Measurements from ENCODE around the gene WWTR1.

The WWTR1 gene

GRCh38 chr3:149582395-149582794 is 75.4 kb downstream of the WWTR1 start:
- H3K4me1 ChIP-seq (ENCODE audit: control insufficient read depth, insufficient read depth, low read length), result peaks cover 17% of the 10 kb centered on the region

DNA sequence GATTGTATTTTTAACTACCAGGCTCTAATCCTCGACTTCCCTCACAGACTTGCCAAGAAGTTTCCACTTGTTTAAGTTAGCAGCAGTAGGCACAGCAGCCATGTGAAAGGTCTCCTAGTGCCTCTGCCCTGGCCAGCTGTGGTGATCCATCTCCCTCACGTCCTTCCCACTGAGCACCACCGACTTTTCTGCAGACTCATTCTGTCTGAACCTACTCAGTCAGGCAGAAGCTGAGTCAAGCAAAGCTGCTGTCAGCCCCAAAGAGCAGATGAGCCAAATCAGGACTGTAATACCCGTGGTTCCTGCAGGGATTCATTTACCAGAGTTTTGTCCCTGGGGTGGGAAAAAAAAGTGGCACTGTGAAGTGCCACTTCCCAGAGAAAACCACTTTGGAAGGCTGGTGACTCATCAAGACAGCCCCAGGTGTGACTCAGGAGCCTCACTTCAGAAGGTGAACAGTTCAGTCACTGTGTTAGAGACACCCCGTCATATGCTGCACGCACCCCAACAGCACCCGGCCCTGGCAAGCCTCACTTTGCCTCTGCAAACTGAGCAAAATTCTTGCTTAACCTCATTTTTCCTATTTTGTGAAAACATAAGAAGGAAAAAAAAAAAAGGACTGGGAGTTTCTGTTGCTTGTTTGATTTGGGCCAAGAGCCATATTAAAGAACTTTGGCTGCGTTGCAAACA is 76.0 kb downstream of the WWTR1 start:
- no peaks in the 10 kb centered on the region for H3K27me3 ChIP-seq (ENCODE audit: control insufficient read depth, insufficient read depth, low read length)
- peaks cover 21% of the 10 kb centered on the region for H3K4me1 ChIP-seq (ENCODE audit: control insufficient read depth, insufficient read depth, low read length)
- H3K9me3 ChIP-seq (ENCODE audit: control insufficient read depth, insufficient read depth, low read length), result no peaks in the 10 kb centered on the region
- H3K36me3 ChIP-seq (ENCODE audit: control insufficient read depth, insufficient read depth, low read length), result no peaks in the 10 kb centered on the region
- H3K9ac ChIP-seq (ENCODE audit: low read depth, low read length), result no peak overlapping the region
- no peak overlapping the region for H3K4me3 ChIP-seq (ENCODE audit: low read depth, low read length)

More at GRCh38 chr3:149582395-149582794, 75.4 kb downstream of the WWTR1 start:
- no peaks in the 10 kb centered on the region for H3K9me3 ChIP-seq (ENCODE audit: control insufficient read depth, insufficient read depth, low read length)
- H3K36me3 ChIP-seq (ENCODE audit: control insufficient read depth, insufficient read depth, low read length), result no peaks in the 10 kb centered on the region
- no peak overlapping the region for H3K4me3 ChIP-seq (ENCODE audit: low read depth, low read length)
- H3K27me3 ChIP-seq (ENCODE audit: control insufficient read depth, insufficient read depth, low read length), result no peaks in the 10 kb centered on the region
- no peak overlapping the region for H3K9ac ChIP-seq (ENCODE audit: low read depth, low read length)

GRCh38 chr3:149581248-149581647 is 76.6 kb downstream of the WWTR1 start:
- no peak overlapping the region for H3K4me3 ChIP-seq (ENCODE audit: low read depth, low read length)
- no peaks in the 10 kb centered on the region for H3K9me3 ChIP-seq (ENCODE audit: control insufficient read depth, insufficient read depth, low read length)
- no peaks in the 10 kb centered on the region for H3K36me3 ChIP-seq (ENCODE audit: control insufficient read depth, insufficient read depth, low read length)
- no peaks in the 10 kb centered on the region for H3K27me3 ChIP-seq (ENCODE audit: control insufficient read depth, insufficient read depth, low read length)
- peaks cover 25% of the 10 kb centered on the region for H3K4me1 ChIP-seq (ENCODE audit: control insufficient read depth, insufficient read depth, low read length)
- no peak overlapping the region for H3K9ac ChIP-seq (ENCODE audit: low read depth, low read length)

DNA sequence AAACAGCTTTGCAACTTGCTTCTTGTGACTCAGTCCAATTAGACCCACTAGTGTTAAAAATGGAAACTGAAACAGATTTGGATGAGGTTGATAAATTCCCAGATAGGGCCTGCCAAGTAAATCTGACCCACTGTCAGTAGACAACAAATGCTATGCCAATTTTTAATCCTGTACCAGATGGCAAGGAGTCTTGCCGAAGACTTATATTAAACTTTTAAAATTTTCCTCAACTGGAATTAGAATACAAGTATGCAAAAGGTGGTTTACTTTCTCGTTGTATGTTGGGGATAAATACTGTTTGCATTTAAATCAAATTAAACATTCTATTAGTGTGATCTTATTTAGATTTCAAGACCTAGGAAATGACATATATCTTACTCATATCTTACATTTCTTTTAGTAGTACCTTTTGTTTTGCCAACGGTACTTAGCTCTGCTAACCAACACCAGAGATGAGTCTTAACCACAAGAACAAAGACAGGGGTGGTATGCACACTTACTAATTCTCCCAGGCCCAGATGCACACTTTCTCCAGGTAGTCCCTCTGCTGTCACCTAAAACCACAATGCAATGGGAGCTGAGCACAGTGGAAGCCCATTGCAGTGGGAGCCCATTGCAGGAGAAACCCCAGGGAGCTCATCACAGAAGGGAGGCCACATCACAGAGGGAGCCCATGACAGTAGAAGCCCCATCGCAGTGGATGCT is 77.8 kb downstream of the WWTR1 start:
- Histone ChIP-seq H3K4me3 (ENCODE audit: low read depth, low read length) (no peak overlapping the region), H3K27me3 (ENCODE audit: control insufficient read depth, insufficient read depth, low read length) (no peaks in the 10 kb centered on the region), H3K9me3 (ENCODE audit: control insufficient read depth, insufficient read depth, low read length) (no peaks in the 10 kb centered on the region), H3K9ac (ENCODE audit: low read depth, low read length) (no peak overlapping the region), H3K4me1 (ENCODE audit: control insufficient read depth, insufficient read depth, low read length) (peaks cover 37% of the 10 kb centered on the region), H3K36me3 (ENCODE audit: control insufficient read depth, insufficient read depth, low read length) (no peaks in the 10 kb centered on the region)

GRCh38 chr3:149579161-149579560 is 78.7 kb downstream of the WWTR1 start:
- Histone ChIP-seq H3K27me3 (ENCODE audit: control insufficient read depth, insufficient read depth, low read length) (no peaks in the 10 kb centered on the region), H3K9me3 (ENCODE audit: control insufficient read depth, insufficient read depth, low read length) (no peaks in the 10 kb centered on the region), H3K9ac (ENCODE audit: low read depth, low read length) (no peak overlapping the region), H3K4me1 (ENCODE audit: control insufficient read depth, insufficient read depth, low read length) (peaks cover 37% of the 10 kb centered on the region), H3K4me3 (ENCODE audit: low read depth, low read length) (no peak overlapping the region), H3K36me3 (ENCODE audit: control insufficient read depth, insufficient read depth, low read length) (no peaks in the 10 kb centered on the region)

DNA sequence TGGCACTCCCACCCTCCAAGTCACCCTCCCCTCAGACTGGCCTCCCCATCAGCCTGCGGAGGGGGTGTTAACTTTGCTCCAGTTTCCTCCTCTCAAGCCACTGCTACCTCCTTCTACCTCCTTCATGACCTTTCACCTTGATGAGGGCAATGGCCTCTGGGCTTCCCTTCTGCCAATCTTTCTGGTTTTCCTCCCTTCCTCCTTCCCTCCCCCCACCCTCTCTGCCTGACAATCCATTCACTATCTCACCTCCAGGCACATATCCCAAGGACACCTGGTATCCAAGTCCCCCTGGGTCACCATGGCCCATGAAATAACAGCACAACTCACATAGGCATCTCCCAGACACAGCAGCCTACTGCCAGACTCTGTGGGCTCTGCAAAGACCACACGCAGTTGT is 80.0 kb downstream of the WWTR1 start:
- Histone ChIP-seq H3K9ac (ENCODE audit: low read depth, low read length) (no peak overlapping the region), H3K27me3 (ENCODE audit: control insufficient read depth, insufficient read depth, low read length) (no peaks in the 10 kb centered on the region), H3K4me3 (ENCODE audit: low read depth, low read length) (no peak overlapping the region), H3K4me1 (ENCODE audit: control insufficient read depth, insufficient read depth, low read length) (peaks cover 37% of the 10 kb centered on the region), H3K36me3 (ENCODE audit: control insufficient read depth, insufficient read depth, low read length) (no peaks in the 10 kb centered on the region), H3K9me3 (ENCODE audit: control insufficient read depth, insufficient read depth, low read length) (no peaks in the 10 kb centered on the region)

GRCh38 chr3:149575961-149576564 is 81.8 kb downstream of the WWTR1 start:
- H3K9ac ChIP-seq (ENCODE audit: low read depth, low read length), result no peak overlapping the region

DNA sequence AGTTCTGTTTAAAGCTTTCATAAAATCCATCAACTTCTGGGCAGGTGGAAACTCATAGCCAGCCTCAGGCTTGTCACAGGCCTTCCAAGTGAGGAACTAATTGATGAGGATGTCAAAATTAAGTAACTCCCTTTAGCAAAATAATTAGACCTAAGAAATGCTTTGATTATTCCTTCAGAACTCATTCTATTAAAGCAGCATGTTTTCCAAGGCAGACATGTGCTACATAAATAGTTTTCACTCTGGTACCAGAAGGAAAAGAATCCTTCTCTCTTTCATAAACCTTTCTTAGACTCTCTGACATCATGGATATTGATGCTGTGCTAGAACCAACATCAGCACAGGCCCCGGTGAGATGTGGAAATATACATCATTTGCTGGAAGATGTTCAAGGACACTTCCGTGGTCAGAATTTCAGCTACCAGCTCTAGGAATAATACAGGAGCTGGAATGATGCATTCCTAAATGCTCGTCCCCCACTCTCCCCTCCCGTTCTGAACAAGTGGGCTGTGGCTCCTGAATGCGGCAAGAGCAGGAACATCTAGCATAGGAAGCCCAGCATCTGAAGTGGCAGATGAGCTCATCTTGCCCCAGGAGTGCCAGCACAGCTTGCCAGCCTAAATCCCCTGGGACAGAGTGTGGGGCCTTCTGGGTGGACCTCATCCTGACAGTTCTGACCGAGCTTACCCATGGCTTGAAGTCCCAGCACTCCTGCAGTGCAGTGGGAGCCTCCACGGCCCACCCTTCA is 82.4 kb downstream of the WWTR1 start:
- Histone ChIP-seq H3K4me1 (ENCODE audit: control insufficient read depth, insufficient read depth, low read length) (peaks cover 30% of the 10 kb centered on the region), H3K9ac (ENCODE audit: low read depth, low read length) (no peak overlapping the region), H3K9me3 (ENCODE audit: control insufficient read depth, insufficient read depth, low read length) (no peaks in the 10 kb centered on the region), H3K27me3 (ENCODE audit: control insufficient read depth, insufficient read depth, low read length) (no peaks in the 10 kb centered on the region), H3K4me3 (ENCODE audit: low read depth, low read length) (no peak overlapping the region), H3K36me3 (ENCODE audit: control insufficient read depth, insufficient read depth, low read length) (no peaks in the 10 kb centered on the region)

More at GRCh38 chr3:149575961-149576564, 81.8 kb downstream of the WWTR1 start:
- Histone ChIP-seq H3K9me3 (ENCODE audit: control insufficient read depth, insufficient read depth, low read length) (no peaks in the 10 kb centered on the region), H3K4me1 (ENCODE audit: control insufficient read depth, insufficient read depth, low read length) (peaks cover 30% of the 10 kb centered on the region), H3K27me3 (ENCODE audit: control insufficient read depth, insufficient read depth, low read length) (no peaks in the 10 kb centered on the region), H3K36me3 (ENCODE audit: control insufficient read depth, insufficient read depth, low read length) (no peaks in the 10 kb centered on the region), H3K4me3 (ENCODE audit: low read depth, low read length) (no peak overlapping the region)

DNA sequence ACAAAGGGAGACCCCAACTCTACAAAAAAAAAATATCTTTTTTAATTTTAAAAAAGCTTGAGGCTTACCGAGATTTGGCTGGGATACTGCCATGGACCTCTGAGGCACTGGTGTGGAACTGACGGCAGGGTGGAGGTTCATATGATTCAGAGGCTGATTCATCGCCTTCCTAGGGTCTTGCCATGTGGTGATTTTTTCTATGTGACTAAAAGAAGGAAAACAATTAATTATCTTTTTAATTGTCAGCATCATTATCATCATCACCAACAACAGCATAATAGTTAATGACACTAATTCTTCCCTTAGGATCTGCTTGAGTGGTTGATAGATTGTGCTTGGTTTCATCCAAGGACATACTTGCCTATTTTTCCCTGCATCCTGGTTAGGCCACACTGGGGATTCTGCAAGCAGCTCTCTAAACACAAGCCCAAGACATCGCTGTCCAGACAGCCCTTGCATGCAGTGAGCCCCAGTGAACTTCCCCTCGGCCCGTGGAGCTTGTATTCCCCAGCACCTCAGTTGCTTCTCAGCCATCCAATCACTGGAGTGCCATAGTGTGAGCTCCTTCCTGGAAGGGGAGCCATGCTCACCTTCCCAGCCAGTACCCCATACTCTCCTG is 84.9 kb downstream of the WWTR1 start:
- Histone ChIP-seq H3K4me3 (ENCODE audit: low read depth, low read length) (no peak overlapping the region), H3K9me3 (ENCODE audit: control insufficient read depth, insufficient read depth, low read length) (no peaks in the 10 kb centered on the region), H3K27me3 (ENCODE audit: control insufficient read depth, insufficient read depth, low read length) (no peaks in the 10 kb centered on the region), H3K9ac (ENCODE audit: low read depth, low read length) (no peak overlapping the region), H3K4me1 (ENCODE audit: control insufficient read depth, insufficient read depth, low read length) (peaks cover 25% of the 10 kb centered on the region), H3K36me3 (ENCODE audit: control insufficient read depth, insufficient read depth, low read length) (no peaks in the 10 kb centered on the region)

- Histone ChIP-seq H3K36me3 (ENCODE audit: control insufficient read depth, insufficient read depth, low read length) (no peaks in the 10 kb centered on the region), H3K4me3 (ENCODE audit: low read depth, low read length) (no peak overlapping the region), H3K9me3 (ENCODE audit: control insufficient read depth, insufficient read depth, low read length) (no peaks in the 10 kb centered on the region), H3K9ac (ENCODE audit: low read depth, low read length) (no peak overlapping the region), H3K4me1 (ENCODE audit: control insufficient read depth, insufficient read depth, low read length) (peaks cover 18% of the 10 kb centered on the region), H3K27me3 (ENCODE audit: control insufficient read depth, insufficient read depth, low read length) (no peaks in the 10 kb centered on the region)
Measured at GRCh38 chr3:149571381-149571780, 86.4 kb downstream of the WWTR1 start.

DNA sequence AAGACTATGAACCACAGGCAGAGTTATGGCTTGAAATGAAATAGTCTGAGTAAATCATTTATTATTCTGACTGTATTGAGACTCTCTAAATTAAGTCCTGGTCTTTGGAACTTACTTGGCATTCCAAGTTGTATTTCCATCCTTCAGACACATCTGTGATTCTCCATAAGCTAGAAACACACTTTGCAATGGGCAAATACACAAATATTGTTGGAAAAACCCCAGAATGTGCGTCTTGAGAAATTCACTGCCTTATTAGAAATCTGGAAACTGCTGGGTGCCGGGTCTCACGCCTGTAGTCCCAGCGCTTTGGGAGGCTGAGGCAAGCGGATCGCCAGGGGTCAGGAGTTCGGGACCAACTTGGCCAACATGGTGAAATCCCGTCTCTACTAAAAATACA is 87.8 kb downstream of the WWTR1 start:
- no peaks in the 10 kb centered on the region for H3K27me3 ChIP-seq (ENCODE audit: control insufficient read depth, insufficient read depth, low read length)
- H3K36me3 ChIP-seq (ENCODE audit: control insufficient read depth, insufficient read depth, low read length), result no peaks in the 10 kb centered on the region
- H3K9me3 ChIP-seq (ENCODE audit: control insufficient read depth, insufficient read depth, low read length), result no peaks in the 10 kb centered on the region
- H3K4me1 ChIP-seq (ENCODE audit: control insufficient read depth, insufficient read depth, low read length), result peaks cover 5% of the 10 kb centered on the region
- no peak overlapping the region for H3K9ac ChIP-seq (ENCODE audit: low read depth, low read length)
- H3K4me3 ChIP-seq (ENCODE audit: low read depth, low read length), result no peak overlapping the region

Measured in iPS-15b (cell line).